Fibroblast of lung (primary cell): Measurements from ENCODE around the gene SMIM10L1. TPM values are rescaled to one million over a fixed set of nuclear protein-coding genes. Genes with fewer than 3 reads are reported as not detected.

Experiments
- DNase-seq, 2 donors: peaks; one replicate each; pipeline versions ENCODE4 v3.0.0 to v3.0.0-alpha.2; 2010; ENCODE audit warnings: low read depth in 2 of 2
- H2AFZ ChIP-seq: 2 replicates; pipeline ENCODE4 v1.5.1; 2012; ENCODE audit warnings: low read length, control low read depth, inconsistent platforms
- H3K27ac ChIP-seq: 2 replicates; pipeline ENCODE4 v1.5.1; 2011; ENCODE audit warnings: low read length, control low read depth; ENCODE audit not compliant: insufficient read depth
- H3K27me3 ChIP-seq: 2 replicates; pipeline ENCODE4 v1.5.1; 2011; ENCODE audit warnings: mild to moderate bottlenecking, low read length; ENCODE audit not compliant: control insufficient read depth, insufficient read depth
- H3K36me3 ChIP-seq: 2 replicates; pipeline ENCODE4 v1.5.1; 2011; ENCODE audit warnings: low read length; ENCODE audit not compliant: control insufficient read depth, insufficient read depth
- H3K4me1 ChIP-seq: 2 replicates; pipeline ENCODE4 v1.5.1; 2011; ENCODE audit warnings: low read length; ENCODE audit not compliant: control insufficient read depth, insufficient read depth; ENCODE audit errors: extremely low read depth
- H3K4me2 ChIP-seq: 2 replicates; pipeline ENCODE4 v1.5.1; 2011; ENCODE audit warnings: low read length, control low read depth; ENCODE audit not compliant: insufficient read depth; ENCODE audit errors: extremely low read depth
- H3K4me3 ChIP-seq, 4 experiments: fragments of 200-600 bp in 1 of 4; sonication (generic) in 1 of 4; replicated peaks in 1 of 4; 2 replicates each; pipeline ENCODE4 v1.5.1; 2011 to 2016; ENCODE audit warnings: low read length in 4 of 4, low read depth in 3 of 4, mild to moderate bottlenecking in 3 of 4, control low read depth in 2 of 4, inconsistent platforms in 1 of 4, mixed read lengths in 1 of 4; ENCODE audit not compliant: insufficient read depth in 1 of 4; ENCODE audit errors: control extremely low read depth in 1 of 4
- H3K79me2 ChIP-seq: 2 replicates; pipeline ENCODE4 v1.5.1; 2012; ENCODE audit warnings: mild to moderate bottlenecking, low read length, inconsistent platforms; ENCODE audit not compliant: control insufficient read depth, insufficient read depth
- H3K9ac ChIP-seq: 2 replicates; pipeline ENCODE4 v1.5.1; 2011; ENCODE audit warnings: mild to moderate bottlenecking, low read length, control low read depth; ENCODE audit not compliant: insufficient read depth
- H3K9me3 ChIP-seq: 2 replicates; pipeline ENCODE4 v1.5.1; 2012; ENCODE audit warnings: low read depth, low read length; ENCODE audit not compliant: control insufficient read depth, insufficient read depth
- H4K20me1 ChIP-seq: 2 replicates; pipeline ENCODE4 v1.5.1; 2011; ENCODE audit warnings: low read length; ENCODE audit not compliant: control insufficient read depth, insufficient read depth; ENCODE audit errors: extremely low read depth
- CTCF ChIP-seq, 2 donors: IDR thresholded peaks in 1 of 2; conservative IDR thresholded peaks in 1 of 2; 1 replicate in 1 of 2; 2 replicates in 1 of 2; pipeline ENCODE4 v1.5.1; 2011 to 2012; ENCODE audit warnings: low read length in 2 of 2, control low read depth in 1 of 2, inconsistent platforms in 1 of 2, low read depth in 1 of 2, mild to moderate bottlenecking in 1 of 2
- EZH2 ChIP-seq: IDR thresholded peaks from 2 replicates; pipeline ENCODE4 v1.5.1; 2012; ENCODE audit warnings: low read length, control low read depth, mild to moderate bottlenecking; ENCODE audit errors: missing control alignments
- polyA plus RNA-seq, 2 donors: library from polyadenylated mRNA; depleted of rRNA in 1 of 2; stranded (reverse) in 1 of 2; unstranded in 1 of 2; fragments of >200 nt; gene quantifications; 2 replicates each; pipeline ENCODE4 v1.2.1, GENCODE V29; 2011 to 2012; ENCODE audit warnings: missing spikeins in 1 of 2
- total RNA-seq: library from RNA; depleted of rRNA; stranded (reverse); fragments of >200 nt; gene quantifications from 2 replicates; pipeline ENCODE4 v1.2.1, GENCODE V29; 2014

The SMIM10L1 gene
- total and polyA plus RNA-seq, 2 donors (not counting 1 experiment from before 2014, with no cell fraction given), result 4.8 TPM

GRCh38 chr12:11202811-11203210 lies 31.8 kb downstream of the SMIM10L1 start:
- no peak for TF ChIP-seq CTCF (conservative IDR thresholded peaks at IDR 0.05 in 1 of 2, IDR thresholded peaks at IDR 0.05 in 1 of 2; ENCODE audit: low read depth in 1 of 2, low read length in 2 of 2)
- TF ChIP-seq EZH2, result no peak
- DNase-seq, result no peak

GRCh38 chr12:11204173-11204572 lies 33.2 kb downstream of the SMIM10L1 start:
- Histone ChIP-seq H3K4me3 (no peak overlapping the region), H4K20me1 (no peaks in the 10 kb centered on the region), H3K4me2 (no peak overlapping the region), H3K9me3 (no peaks in the 10 kb centered on the region), H3K79me2 (no peaks in the 10 kb centered on the region), H3K27me3 (no peaks in the 10 kb centered on the region), H3K4me1 (no peaks in the 10 kb centered on the region), H2AFZ (no peak overlapping the region), H3K27ac (no peak overlapping the region), H3K36me3 (no peaks in the 10 kb centered on the region), H3K9ac (no peak overlapping the region)
- TF ChIP-seq EZH2, result no peak
- TF ChIP-seq CTCF (conservative IDR thresholded peaks at IDR 0.05 in 1 of 2, IDR thresholded peaks at IDR 0.05 in 1 of 2; ENCODE audit: low read depth in 1 of 2, low read length in 2 of 2), result no peak
- DNase-seq, result no peak

More at GRCh38 chr12:11202811-11203210, 31.8 kb downstream of the SMIM10L1 start:
- H4K20me1 ChIP-seq, result no peaks in the 10 kb centered on the region
- H3K79me2 ChIP-seq, result no peaks in the 10 kb centered on the region
- H3K9me3 ChIP-seq, result no peaks in the 10 kb centered on the region
- H3K4me1 ChIP-seq, result no peaks in the 10 kb centered on the region
- no peaks in the 10 kb centered on the region for H3K36me3 ChIP-seq
- no peak overlapping the region for H2AFZ ChIP-seq
- H3K27ac ChIP-seq, result no peak overlapping the region
- H3K4me3 ChIP-seq, result no peak overlapping the region
- no peak overlapping the region for H3K9ac ChIP-seq
- no peaks in the 10 kb centered on the region for H3K27me3 ChIP-seq
- no peak overlapping the region for H3K4me2 ChIP-seq

- TF ChIP-seq EZH2, result no peak
- no peak for TF ChIP-seq CTCF (conservative IDR thresholded peaks at IDR 0.05 in 1 of 2, IDR thresholded peaks at IDR 0.05 in 1 of 2; ENCODE audit: low read depth in 1 of 2, low read length in 2 of 2)
- Histone ChIP-seq H2AFZ (no peak overlapping the region), H3K9me3 (no peaks in the 10 kb centered on the region), H3K79me2 (no peaks in the 10 kb centered on the region), H3K4me3 (no peak overlapping the region), H3K4me2 (no peak overlapping the region), H3K9ac (no peak overlapping the region), H3K27me3 (no peaks in the 10 kb centered on the region), H3K36me3 (no peaks in the 10 kb centered on the region), H3K27ac (no peak overlapping the region), H3K4me1 (no peaks in the 10 kb centered on the region), H4K20me1 (no peaks in the 10 kb centered on the region)
- DNase-seq, result no peak
Observed at GRCh38 chr12:11209113-11209512, 38.1 kb downstream of the SMIM10L1 start.

Other genes with a start within 250 kb of the SMIM10L1 start
- gene PRH2, start 242.0 kb upstream of the SMIM10L1 start, total RNA-seq, result not detected in 2 replicates
- 0.14 TPM in 1 of 2 replicates, not detected in the other for gene PRH2, start 242.0 kb upstream of the SMIM10L1 start, polyA plus RNA-seq
- 2.1 and 2.6 TPM in 2 replicates for gene TAS2R14, start 231.9 kb upstream of the SMIM10L1 start, total RNA-seq
- 1.3 and 2.0 TPM in 2 replicates for gene TAS2R14, start 231.9 kb upstream of the SMIM10L1 start, polyA plus RNA-seq
- 1.3 and 2.3 TPM in 2 replicates for gene TAS2R50, start 184.3 kb upstream of the SMIM10L1 start, total RNA-seq
- not detected in 2 replicates for gene TAS2R50, start 184.3 kb upstream of the SMIM10L1 start, polyA plus RNA-seq
- 2.1 and 3.3 TPM in 2 replicates for gene TAS2R20, start 172.9 kb upstream of the SMIM10L1 start, total RNA-seq
- 0.06 and 0.22 TPM in 2 replicates for gene TAS2R20, start 172.9 kb upstream of the SMIM10L1 start, polyA plus RNA-seq
- 3.1 and 5.3 TPM in 2 replicates for gene TAS2R19, start 148.6 kb upstream of the SMIM10L1 start, total RNA-seq
- 0.10 and 0.49 TPM in 2 replicates for gene TAS2R19, start 148.6 kb upstream of the SMIM10L1 start, polyA plus RNA-seq
- gene TAS2R31, start 139.8 kb upstream of the SMIM10L1 start, total RNA-seq, result 2.6 and 3.6 TPM in 2 replicates
- 0.15 and 0.73 TPM in 2 replicates for gene TAS2R31, start 139.8 kb upstream of the SMIM10L1 start, polyA plus RNA-seq
- gene TAS2R46, start 108.9 kb upstream of the SMIM10L1 start, total RNA-seq, result 1.5 and 2.0 TPM in 2 replicates
- not detected in 2 replicates for gene TAS2R46, start 108.9 kb upstream of the SMIM10L1 start, polyA plus RNA-seq
- 0.99 and 1.0 TPM in 2 replicates for gene TAS2R43, start 78.9 kb upstream of the SMIM10L1 start, total RNA-seq
- not detected in 2 replicates for gene TAS2R43, start 78.9 kb upstream of the SMIM10L1 start, polyA plus RNA-seq
- 2.6 and 4.0 TPM in 2 replicates for gene TAS2R30, start 36.5 kb upstream of the SMIM10L1 start, total RNA-seq
- 0.08 TPM in 1 of 2 replicates, not detected in the other for gene TAS2R30, start 36.5 kb upstream of the SMIM10L1 start, polyA plus RNA-seq
- not detected in 2 replicates for gene TAS2R42, start 15.7 kb downstream of the SMIM10L1 start, total RNA-seq
- not detected in 2 replicates for gene TAS2R42, start 15.7 kb downstream of the SMIM10L1 start, polyA plus RNA-seq
- not detected in 2 replicates for gene PRB3, start 98.5 kb downstream of the SMIM10L1 start, total RNA-seq
- gene PRB3, start 98.5 kb downstream of the SMIM10L1 start, polyA plus RNA-seq, result not detected in 2 replicates
- not detected in 2 replicates for gene PRB4, start 139.2 kb downstream of the SMIM10L1 start, total RNA-seq
- gene PRB4, start 139.2 kb downstream of the SMIM10L1 start, polyA plus RNA-seq, result not detected in 2 replicates
- not detected in 2 replicates for gene PRB2, start 224.4 kb downstream of the SMIM10L1 start, total RNA-seq
- gene PRB2, start 224.4 kb downstream of the SMIM10L1 start, polyA plus RNA-seq, result not detected in 2 replicates